GM12873 (cell line): ENCODE data around the gene GATA2.

Experiments
- TF ChIP-seq, protein P1 (sequence below): IDR thresholded peaks from 2 replicates; pipeline ENCODE4 v1.5.1; 2012; ENCODE audit warnings: low read depth, mild to moderate bottlenecking, moderate library complexity, low read length, control low read depth; ENCODE audit not compliant: insufficient read depth; ENCODE audit errors: missing control alignments

The GATA2 gene

DNA sequence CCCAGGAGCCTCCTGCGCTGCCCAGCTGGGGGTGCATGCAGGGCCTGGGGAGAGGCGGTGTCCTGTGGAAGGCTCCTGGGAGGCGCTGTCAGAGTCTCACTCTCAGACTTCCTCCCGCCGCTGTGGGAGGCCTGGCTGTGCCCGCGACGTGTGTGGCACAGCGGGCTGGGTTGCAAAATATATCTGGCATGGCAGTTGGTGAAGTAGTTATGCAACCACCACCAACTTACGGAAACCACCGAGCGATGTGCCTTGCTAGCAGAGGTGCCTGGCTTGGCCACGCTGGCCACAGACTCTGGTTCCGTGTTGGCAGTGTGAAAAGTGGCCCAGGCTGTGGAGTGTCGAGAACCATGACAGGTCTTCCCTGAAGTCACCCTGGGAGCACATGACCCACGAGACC is 30.6 kb upstream of the GATA2 start:
- TF ChIP-seq, protein P1, sequence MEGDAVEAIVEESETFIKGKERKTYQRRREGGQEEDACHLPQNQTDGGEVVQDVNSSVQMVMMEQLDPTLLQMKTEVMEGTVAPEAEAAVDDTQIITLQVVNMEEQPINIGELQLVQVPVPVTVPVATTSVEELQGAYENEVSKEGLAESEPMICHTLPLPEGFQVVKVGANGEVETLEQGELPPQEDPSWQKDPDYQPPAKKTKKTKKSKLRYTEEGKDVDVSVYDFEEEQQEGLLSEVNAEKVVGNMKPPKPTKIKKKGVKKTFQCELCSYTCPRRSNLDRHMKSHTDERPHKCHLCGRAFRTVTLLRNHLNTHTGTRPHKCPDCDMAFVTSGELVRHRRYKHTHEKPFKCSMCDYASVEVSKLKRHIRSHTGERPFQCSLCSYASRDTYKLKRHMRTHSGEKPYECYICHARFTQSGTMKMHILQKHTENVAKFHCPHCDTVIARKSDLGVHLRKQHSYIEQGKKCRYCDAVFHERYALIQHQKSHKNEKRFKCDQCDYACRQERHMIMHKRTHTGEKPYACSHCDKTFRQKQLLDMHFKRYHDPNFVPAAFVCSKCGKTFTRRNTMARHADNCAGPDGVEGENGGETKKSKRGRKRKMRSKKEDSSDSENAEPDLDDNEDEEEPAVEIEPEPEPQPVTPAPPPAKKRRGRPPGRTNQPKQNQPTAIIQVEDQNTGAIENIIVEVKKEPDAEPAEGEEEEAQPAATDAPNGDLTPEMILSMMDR: no peak

DNA sequence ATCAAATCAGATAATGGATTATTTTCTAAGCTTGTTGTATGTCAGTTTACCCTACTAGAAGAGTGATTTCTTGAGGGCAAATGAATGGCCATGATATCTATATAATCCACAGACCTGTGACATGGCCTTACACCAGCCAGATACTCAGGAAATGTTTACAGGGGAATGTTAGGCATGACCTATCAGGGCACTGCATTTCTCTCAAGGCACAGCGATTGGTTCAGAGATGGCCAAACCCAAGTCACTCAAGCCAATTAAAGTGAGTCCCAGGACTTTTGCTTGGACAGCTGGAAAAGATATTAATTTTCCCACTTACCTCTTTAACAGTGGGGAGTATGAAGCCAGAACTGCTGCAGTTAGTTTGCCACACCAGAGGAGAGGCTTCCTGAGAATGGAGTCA is 28.7 kb upstream of the GATA2 start:
- TF ChIP-seq, protein P1: no peak

DNA sequence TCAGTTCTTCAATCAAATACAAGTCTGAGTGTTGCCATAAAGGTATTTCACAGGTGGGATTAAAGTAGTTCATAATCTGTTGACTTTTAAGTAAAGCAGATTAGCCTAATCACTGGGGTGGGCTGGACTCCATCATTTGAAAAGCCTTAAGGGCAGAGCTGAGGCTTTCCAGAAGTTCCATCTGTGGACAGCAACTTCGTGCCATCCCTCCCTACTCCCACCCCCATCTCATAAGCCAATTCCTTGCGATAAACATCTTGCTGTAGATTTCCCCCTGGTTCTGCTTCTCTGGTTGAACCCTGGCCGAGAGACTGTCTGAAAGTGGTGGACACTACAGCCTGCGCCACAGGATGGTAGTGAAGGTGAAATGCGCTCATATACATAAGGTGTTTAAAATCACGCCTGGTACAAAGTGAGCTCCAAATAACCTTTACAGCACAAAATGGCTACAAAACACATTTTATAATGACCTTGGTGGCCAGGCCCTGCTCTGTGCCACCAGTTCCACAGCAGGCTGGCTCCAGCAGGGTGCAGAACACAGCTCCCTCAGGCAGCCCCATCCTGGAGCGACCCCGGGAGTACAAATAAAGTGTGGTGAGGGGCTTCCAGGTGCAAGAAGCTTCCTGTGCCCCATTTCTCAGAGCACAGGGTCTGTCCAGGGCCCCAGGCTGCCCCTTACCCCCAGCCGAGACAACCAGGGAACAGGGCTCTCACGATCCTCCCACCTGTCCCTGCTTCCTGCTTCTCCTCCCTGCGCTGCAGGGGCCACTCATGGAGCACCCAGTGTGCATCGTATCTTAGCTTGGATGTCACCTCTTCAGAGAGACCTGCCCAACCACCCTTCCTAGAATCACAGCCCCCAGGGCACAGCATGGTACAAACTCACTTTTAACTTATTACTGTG is 25.8 kb upstream of the GATA2 start:
- TF ChIP-seq, protein P1: no peak

DNA sequence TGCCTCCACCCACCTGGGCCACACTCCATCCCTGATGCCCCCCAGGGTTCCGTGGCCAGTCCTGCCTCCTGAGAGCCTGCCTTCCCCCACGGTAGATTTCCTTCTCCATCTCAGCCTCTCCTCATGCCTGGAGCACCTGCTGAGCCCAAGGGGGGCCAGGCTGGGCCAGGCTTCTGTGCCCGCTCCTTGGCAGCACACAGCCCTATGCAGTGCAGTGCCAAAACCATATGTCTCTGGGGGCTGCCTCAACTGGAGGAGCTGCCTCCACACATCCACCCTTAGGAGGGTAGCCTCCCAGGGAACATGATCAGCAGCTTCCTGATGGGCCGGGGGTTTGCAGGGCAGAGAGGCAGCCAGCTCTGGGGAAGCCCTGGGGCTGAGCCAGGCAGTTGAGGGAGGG is 24.6 kb upstream of the GATA2 start:
- TF ChIP-seq, protein P1: no peak

DNA sequence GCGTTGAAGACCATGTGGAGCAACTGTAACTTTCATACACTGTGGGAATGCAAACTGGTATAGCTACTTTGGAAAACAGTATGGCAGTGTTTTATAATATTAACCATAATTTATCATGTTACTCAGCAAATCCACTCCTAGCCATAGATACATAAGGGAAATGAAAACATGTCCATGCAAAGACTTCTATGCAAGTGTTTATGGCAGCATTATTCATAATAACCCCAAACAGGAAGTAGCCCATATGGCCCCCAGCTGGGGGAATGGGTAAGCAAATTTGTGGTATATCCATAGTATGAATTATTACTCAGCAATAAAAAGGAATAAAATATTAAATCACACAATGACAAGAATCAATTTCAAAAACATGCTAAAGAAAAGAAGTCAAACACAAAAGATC is 23.0 kb upstream of the GATA2 start:
- TF ChIP-seq, protein P1: no peak

DNA sequence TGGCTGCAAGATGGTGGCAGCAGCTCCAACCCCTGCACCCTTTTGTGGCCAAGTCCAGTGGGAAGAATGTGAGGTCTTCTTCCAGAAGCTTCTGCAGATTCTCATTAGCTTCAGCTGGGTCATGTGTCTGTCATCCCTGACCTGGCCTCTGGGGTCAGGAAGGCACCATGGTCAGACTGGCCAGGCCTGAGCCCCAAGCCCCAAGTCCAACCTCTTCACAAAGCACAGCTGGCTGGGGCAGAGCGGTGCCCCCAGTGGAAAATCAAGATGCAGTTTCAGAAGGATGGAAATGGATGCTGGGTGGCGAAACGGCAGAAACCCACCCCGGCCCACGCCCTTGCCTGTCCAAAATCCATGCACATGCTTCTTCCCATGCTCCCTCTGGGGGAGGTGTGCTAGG is 15.9 kb upstream of the GATA2 start:
- TF ChIP-seq, protein P1: no peak

DNA sequence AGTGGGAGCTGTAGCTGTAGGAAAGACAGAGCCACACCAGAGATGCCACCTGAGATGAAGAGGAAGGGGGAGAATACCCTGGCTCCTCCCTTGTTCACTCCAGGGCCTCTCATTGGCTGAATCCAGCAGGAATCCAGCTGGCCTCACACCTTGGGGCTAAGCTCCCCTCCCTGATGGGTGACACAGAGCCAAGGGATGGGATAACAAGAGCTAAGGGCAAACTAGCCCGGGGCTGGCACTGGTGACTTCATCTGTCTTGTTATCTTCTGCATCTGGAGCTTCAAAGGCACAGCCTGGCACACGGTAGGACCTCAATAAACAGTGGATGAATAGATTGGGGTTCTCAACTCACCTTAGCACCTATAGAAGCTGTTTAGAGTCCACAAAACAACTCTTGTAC is 13.8 kb upstream of the GATA2 start:
- TF ChIP-seq, protein P1: no peak
